ENCODE data around the gene CHST6. TPM values are rescaled to one million over a fixed set of nuclear protein-coding genes. Genes with fewer than 3 reads are reported as not detected.

The CHST6 gene
- total and polyA plus RNA-seq, 10 of the 15 experiments (the other 5 are each of a cell fraction or from before 2014, with no cell fraction given), result 0.14 to 2.5 (median 0.51) TPM

DNA sequence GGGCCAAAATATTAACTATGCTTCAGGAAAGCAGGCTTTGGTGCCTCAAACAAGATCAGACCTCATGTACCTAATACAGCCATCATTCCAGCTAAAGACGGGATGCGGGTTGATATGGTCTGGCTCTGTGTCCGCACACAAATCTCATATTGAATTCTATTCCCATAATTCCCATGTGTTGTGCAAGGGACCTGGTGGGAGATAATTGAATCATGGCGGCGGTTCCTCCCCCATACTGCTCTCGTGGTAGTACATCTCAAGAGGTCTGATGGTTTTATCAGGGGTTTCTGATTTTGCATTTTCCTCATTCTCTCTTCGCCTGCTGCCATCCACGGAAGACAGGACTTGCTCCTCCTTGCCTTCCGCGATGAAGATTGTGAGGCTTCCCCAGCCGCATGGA is 19.1 kb upstream of the CHST6 start:
- CTCF ChIA-PET, result no interaction called here
- H3K9me3 ChIP-seq (replicated peaks; ENCODE audit: control insufficient read depth, insufficient read depth, low read length), result no peaks in the 10 kb centered on the region
- in situ Hi-C loops (cut with MboI), result no loop called here
- POLR2A ChIA-PET, result no interaction called here
- no peaks in the 10 kb centered on the region for H3K79me2 ChIP-seq (ENCODE audit: control insufficient read depth, insufficient read depth, low read length)
- no peak overlapping the region for H3K27ac ChIP-seq (ENCODE audit: control insufficient read depth, insufficient read depth)
- no peak overlapping the region for H3K4me3 ChIP-seq
- no peak for ATAC-seq
- SMC1A ChIA-PET (ENCODE audit: uncharacterized antibody, unreplicated experiment), result interaction anchor here (0.9 kb wide), 1 partner anchor 41 kb away, joined by 4 read pairs; no protein-coding TSS in a partner anchor
- TF ChIP-seq SIX5 (IDR thresholded peaks at IDR 0.05; ENCODE audit: low read depth, low read length, severe bottlenecking) (no peak), POLR2A (IDR thresholded peaks at IDR 0.05; ENCODE audit: low read depth, low read length) (no peak), KDM1A (IDR thresholded peaks at IDR 0.05; ENCODE audit: borderline replicate concordance) (no peak), ESRRA (IDR thresholded peaks at IDR 0.05; ENCODE audit: low read length) (no peak), IRF4 (IDR thresholded peaks at IDR 0.05; ENCODE audit: low read depth, low read length) (no peak), TARDBP (IDR thresholded peaks at IDR 0.05; ENCODE audit: borderline replicate concordance) (no peak), SMAD1 (IDR thresholded peaks at IDR 0.05; ENCODE audit: low read depth, partially characterized antibody) (no peak)
- TF ChIP-seq, protein P1, sequence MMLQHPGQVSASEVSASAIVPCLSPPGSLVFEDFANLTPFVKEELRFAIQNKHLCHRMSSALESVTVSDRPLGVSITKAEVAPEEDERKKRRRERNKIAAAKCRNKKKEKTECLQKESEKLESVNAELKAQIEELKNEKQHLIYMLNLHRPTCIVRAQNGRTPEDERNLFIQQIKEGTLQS (IDR thresholded peaks at IDR 0.05; ENCODE audit: borderline replicate concordance, extremely low read depth, low read depth, low read length), result no peak
- TF ChIP-seq, protein P2, sequence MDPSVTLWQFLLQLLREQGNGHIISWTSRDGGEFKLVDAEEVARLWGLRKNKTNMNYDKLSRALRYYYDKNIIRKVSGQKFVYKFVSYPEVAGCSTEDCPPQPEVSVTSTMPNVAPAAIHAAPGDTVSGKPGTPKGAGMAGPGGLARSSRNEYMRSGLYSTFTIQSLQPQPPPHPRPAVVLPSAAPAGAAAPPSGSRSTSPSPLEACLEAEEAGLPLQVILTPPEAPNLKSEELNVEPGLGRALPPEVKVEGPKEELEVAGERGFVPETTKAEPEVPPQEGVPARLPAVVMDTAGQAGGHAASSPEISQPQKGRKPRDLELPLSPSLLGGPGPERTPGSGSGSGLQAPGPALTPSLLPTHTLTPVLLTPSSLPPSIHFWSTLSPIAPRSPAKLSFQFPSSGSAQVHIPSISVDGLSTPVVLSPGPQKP (IDR thresholded peaks at IDR 0.05; ENCODE audit: low read depth, low read length), result no peak
- TF ChIP-seq, protein P3, sequence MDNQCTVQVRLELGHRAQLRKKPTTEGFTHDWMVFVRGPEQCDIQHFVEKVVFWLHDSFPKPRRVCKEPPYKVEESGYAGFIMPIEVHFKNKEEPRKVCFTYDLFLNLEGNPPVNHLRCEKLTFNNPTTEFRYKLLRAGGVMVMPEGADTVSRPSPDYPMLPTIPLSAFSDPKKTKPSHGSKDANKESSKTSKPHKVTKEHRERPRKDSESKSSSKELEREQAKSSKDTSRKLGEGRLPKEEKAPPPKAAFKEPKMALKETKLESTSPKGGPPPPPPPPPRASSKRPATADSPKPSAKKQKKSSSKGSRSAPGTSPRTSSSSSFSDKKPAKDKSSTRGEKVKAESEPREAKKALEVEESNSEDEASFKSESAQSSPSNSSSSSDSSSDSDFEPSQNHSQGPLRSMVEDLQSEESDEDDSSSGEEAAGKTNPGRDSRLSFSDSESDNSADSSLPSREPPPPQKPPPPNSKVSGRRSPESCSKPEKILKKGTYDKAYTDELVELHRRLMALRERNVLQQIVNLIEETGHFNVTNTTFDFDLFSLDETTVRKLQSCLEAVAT (IDR thresholded peaks at IDR 0.05), result no peak
- TF ChIP-seq, protein P4, sequence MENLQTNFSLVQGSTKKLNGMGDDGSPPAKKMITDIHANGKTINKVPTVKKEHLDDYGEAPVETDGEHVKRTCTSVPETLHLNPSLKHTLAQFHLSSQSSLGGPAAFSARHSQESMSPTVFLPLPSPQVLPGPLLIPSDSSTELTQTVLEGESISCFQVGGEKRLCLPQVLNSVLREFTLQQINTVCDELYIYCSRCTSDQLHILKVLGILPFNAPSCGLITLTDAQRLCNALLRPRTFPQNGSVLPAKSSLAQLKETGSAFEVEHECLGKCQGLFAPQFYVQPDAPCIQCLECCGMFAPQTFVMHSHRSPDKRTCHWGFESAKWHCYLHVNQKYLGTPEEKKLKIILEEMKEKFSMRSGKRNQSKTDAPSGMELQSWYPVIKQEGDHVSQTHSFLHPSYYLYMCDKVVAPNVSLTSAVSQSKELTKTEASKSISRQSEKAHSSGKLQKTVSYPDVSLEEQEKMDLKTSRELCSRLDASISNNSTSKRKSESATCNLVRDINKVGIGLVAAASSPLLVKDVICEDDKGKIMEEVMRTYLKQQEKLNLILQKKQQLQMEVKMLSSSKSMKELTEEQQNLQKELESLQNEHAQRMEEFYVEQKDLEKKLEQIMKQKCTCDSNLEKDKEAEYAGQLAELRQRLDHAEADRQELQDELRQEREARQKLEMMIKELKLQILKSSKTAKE (IDR thresholded peaks at IDR 0.05; ENCODE audit: low read depth, poor library complexity, severe bottlenecking), result no peak
- FAIRE-seq, result no peak
- H3K36me3 ChIP-seq (ENCODE audit: control insufficient read depth in 2 of 2, insufficient read depth in 2 of 2, low read length in 1 of 2), result no peaks in the 10 kb centered on the region
- no peaks in the 10 kb centered on the region for H3K4me1 ChIP-seq (ENCODE audit: control insufficient read depth, insufficient read depth, low read length)
- no peaks in the 10 kb centered on the region for H3K27me3 ChIP-seq (replicated peaks in 1 of 2; ENCODE audit: control insufficient read depth in 2 of 2, insufficient read depth in 2 of 2, low read length in 1 of 2)
- H4K20me1 ChIP-seq (ENCODE audit: control insufficient read depth, insufficient read depth), result no peaks in the 10 kb centered on the region
- 90% methylated on average over 11 of the region's 11 CpGs for WGBS (ENCODE audit: insufficient coverage, insufficient replicate concordance, low lambda C conversion rate, missing lambda C conversion rate)
- no peak overlapping the region for H3K4me2 ChIP-seq (ENCODE audit: control insufficient read depth, insufficient read depth)
- no peak overlapping the region for H2AFZ ChIP-seq (ENCODE audit: control insufficient read depth, low read depth, low read length)
- no peak overlapping the region for H3K9ac ChIP-seq (ENCODE audit: control insufficient read depth, insufficient read depth, low read length)
- RAD21 ChIA-PET (ENCODE audit: unreplicated experiment), result no interaction called here
- no TSS peak for BruUV-seq (replicated peaks)
- no peak for DNase-seq (ENCODE audit: low read depth, low spot score)
- intact Hi-C loops (cut with micrococcal nuclease; ENCODE audit: unreplicated experiment), result no loop called here

Data from GM12878 (cell line).